Activated B cell treated with CpG ODN at 0.5 μM for 24 hours (primary cell): ENCODE measurements around the gene TBC1D8. TPM values are rescaled to one million over a fixed set of nuclear protein-coding genes. Genes with fewer than 3 reads are reported as not detected.

Experiments
- ATAC-seq: fragments of 200-7000 bp; cut with Tn5 transposase; one replicate; pipeline ENCODE4 v1.10.0; 2021; ENCODE audit warnings: low read depth, mild to moderate bottlenecking, moderate library complexity
- CTCF ChIA-PET: fragments of 350-600 bp; sonication (Branson Sonifier 250); formaldehyde crosslinking; loops from one replicate; lab custom pipeline; 2021; ENCODE audit warnings: antibody characterized with exemption; lab: Charles Lee
- POLR2A ChIA-PET: fragments of 350-600 bp; sonication (Branson Sonifier 250); formaldehyde crosslinking; loops from one replicate; lab custom pipeline; 2021; ENCODE audit warnings: antibody characterized with exemption; lab: Charles Lee
- DNase-seq: peaks from one replicate; pipeline ENCODE4 v3.0.0; 2022
- H3K27ac Mint-ChIP-seq: one replicate; pipeline ENCODE4 v1.8.0; 2020; ENCODE audit warnings: mixed read lengths
- H3K27me3 Mint-ChIP-seq: one replicate; pipeline ENCODE4 v1.8.0; 2021; ENCODE audit warnings: mixed read lengths
- H3K36me3 Mint-ChIP-seq: one replicate; pipeline ENCODE4 v1.8.0; 2021; ENCODE audit warnings: low read depth, mixed read lengths
- H3K4me1 Mint-ChIP-seq: one replicate; pipeline ENCODE4 v1.8.0; 2021; ENCODE audit warnings: mixed read lengths
- H3K4me3 Mint-ChIP-seq: one replicate; pipeline ENCODE4 v1.8.0; 2020; ENCODE audit warnings: mild to moderate bottlenecking, mixed read lengths
- H3K9me3 Mint-ChIP-seq: one replicate; pipeline ENCODE4 v1.8.0; 2020; ENCODE audit warnings: mixed read lengths
- intact Hi-C: fragments of 100-400 bp; cut with micrococcal nuclease; formaldehyde crosslinking; loops from one replicate; pipeline ENCODE4 v1.15.1; 2024
- total RNA-seq: library from RNA; stranded (reverse); gene quantifications from 2 replicates; pipeline ENCODE4 v1.2.3, GENCODE V29; 2022
- TF ChIP-seq, protein P1 (sequence below): fragments of 200-600 bp; IDR thresholded peaks from one replicate; pipeline ENCODE4 v1.8.0; 2022; ENCODE audit warnings: antibody characterized with exemption, mild to moderate bottlenecking

TBC1D8 gene
- total RNA-seq, 1 donor from 2014 or later: 4.7 TPM

DNA sequence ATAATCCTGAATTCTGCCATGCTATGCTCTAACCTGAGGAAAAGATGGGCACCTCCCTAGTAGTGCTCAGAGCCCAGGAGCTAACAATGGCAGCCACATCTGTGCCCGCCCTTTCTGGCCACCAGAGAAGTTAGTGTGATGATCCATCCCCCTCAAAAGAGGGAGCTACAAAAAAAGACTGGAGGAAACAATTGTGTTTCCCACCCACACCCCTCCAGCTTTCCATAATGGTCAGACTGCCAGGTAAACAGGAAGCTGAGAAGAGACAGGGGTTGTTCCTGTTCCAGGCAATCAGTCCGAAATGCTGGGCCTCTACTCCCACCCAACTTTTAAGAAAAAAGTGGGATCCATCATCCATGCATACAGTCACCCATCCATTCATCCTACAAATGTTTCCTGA is 3.2 kb downstream of the TBC1D8 start:
- intact Hi-C loops: no loop called here
- Mint-ChIP-seq H3K4me1 (peaks cover 30% of the 10 kb centered on the region), H3K27ac (no peak overlapping the region), H3K9me3 (no peaks in the 10 kb centered on the region), H3K4me3 (no peak overlapping the region), H3K27me3 (peaks cover 44% of the 10 kb centered on the region), H3K36me3 (no peaks in the 10 kb centered on the region)
- POLR2A ChIA-PET: no interaction called here
- CTCF ChIA-PET: no interaction called here
- no peak for DNase-seq
- TF ChIP-seq, protein P1, sequence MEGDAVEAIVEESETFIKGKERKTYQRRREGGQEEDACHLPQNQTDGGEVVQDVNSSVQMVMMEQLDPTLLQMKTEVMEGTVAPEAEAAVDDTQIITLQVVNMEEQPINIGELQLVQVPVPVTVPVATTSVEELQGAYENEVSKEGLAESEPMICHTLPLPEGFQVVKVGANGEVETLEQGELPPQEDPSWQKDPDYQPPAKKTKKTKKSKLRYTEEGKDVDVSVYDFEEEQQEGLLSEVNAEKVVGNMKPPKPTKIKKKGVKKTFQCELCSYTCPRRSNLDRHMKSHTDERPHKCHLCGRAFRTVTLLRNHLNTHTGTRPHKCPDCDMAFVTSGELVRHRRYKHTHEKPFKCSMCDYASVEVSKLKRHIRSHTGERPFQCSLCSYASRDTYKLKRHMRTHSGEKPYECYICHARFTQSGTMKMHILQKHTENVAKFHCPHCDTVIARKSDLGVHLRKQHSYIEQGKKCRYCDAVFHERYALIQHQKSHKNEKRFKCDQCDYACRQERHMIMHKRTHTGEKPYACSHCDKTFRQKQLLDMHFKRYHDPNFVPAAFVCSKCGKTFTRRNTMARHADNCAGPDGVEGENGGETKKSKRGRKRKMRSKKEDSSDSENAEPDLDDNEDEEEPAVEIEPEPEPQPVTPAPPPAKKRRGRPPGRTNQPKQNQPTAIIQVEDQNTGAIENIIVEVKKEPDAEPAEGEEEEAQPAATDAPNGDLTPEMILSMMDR: no peak
- ATAC-seq: no peak

DNA sequence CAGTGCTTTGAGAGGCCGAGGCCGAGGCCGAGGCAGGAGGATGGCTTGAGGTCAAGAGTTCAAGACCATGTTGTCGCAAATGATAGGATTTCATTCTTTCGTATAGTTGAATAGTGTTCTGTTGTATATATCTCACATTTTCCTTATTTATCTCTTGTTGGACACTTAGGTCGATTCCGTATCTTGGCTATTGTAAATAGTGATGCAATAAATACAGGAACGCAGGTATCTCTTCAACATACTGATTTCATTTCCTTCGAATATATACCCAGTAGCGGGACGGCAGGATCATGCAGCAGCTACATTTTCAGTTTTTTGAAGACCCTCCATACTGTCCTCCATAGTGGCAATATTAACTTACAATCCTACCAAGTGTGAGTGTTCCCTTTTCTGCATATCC is 4.1 kb downstream of the TBC1D8 start:
- Mint-ChIP-seq H3K4me1 (peaks cover 21% of the 10 kb centered on the region), H3K9me3 (no peaks in the 10 kb centered on the region), H3K36me3 (no peaks in the 10 kb centered on the region), H3K27ac (no peak overlapping the region), H3K27me3 (peaks cover 48% of the 10 kb centered on the region), H3K4me3 (no peak overlapping the region)
- TF ChIP-seq, protein P1: no peak
- DNase-seq: no peak
- CTCF ChIA-PET: no interaction called here
- ATAC-seq: no peak
- POLR2A ChIA-PET: no interaction called here
- intact Hi-C loops: no loop called here

DNA sequence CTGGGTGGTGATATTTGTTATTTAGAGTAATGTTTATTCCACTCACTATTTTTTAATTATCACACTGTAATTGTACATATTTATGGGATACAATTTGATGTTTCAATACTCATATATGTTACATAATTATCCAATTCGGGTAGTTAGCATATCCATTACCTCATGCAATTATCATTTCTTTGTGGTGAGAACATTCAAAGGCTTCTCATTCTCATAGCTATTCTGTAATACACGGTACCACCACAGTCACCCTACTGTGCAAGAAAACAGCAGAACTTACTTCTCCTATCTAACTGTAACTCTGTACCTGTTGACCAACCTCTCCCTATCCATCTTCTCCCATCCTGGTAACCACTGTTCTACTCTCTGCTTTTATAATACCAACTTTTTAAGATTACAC is 4.6 kb downstream of the TBC1D8 start:
- Mint-ChIP-seq H3K4me1 (peaks cover 15% of the 10 kb centered on the region), H3K4me3 (no peak overlapping the region), H3K36me3 (no peaks in the 10 kb centered on the region), H3K27ac (no peak overlapping the region), H3K9me3 (no peaks in the 10 kb centered on the region), H3K27me3 (peaks cover 51% of the 10 kb centered on the region)
- DNase-seq (no peak), ATAC-seq (no peak)
- ChIA-PET CTCF (no interaction called here), POLR2A (no interaction called here)
- TF ChIP-seq, protein P1: no peak
- intact Hi-C loops: no loop called here

DNA sequence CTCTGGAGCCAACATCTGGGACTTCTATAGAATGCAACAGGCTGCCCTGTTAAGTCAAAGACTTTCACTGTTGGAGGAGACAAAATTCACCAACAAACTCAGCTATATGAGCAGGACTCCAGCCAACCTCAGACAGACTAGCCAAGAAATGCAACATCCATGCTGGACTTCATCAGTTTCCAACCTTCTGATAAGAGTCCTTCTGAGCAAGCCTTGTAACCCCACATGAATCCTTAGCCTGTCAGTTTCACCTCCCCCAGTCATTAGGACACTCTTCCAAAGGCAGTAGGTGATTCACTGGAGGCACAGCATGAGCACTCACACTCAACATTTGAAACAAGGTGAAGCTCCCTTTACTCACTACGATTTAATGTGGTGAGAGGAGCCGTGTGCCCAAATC is 5.8 kb downstream of the TBC1D8 start:
- H3K9me3 Mint-ChIP-seq: no peaks in the 10 kb centered on the region
- CTCF ChIA-PET: no interaction called here
- H3K36me3 Mint-ChIP-seq: no peaks in the 10 kb centered on the region
- TF ChIP-seq, protein P1: no peak
- no peak overlapping the region for H3K4me3 Mint-ChIP-seq
- H3K27me3 Mint-ChIP-seq: peaks cover 57% of the 10 kb centered on the region
- no peak for DNase-seq
- intact Hi-C loops: no loop called here
- POLR2A ChIA-PET: no interaction called here
- no peak for ATAC-seq
- peaks cover 13% of the 10 kb centered on the region for H3K4me1 Mint-ChIP-seq
- no peak overlapping the region for H3K27ac Mint-ChIP-seq

DNA sequence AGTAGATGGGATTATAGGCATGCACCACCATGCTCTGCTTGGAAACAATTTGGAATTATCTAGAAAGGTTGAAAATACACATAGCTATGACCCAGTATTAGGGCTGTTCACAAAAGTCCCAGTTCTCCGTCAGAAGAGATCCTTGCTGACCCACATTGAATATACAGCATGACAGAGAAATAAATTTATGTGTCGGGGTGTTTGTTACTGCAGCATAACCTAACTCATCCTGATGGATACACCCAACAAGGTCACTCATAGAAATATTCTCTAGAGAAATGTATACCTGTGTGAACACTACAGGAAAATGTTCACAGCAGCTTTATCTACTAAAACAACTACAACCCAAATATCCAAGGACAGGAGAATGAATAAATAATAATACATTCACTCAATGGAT is 9.0 kb downstream of the TBC1D8 start:
- intact Hi-C loops: no loop called here
- DNase-seq (no peak), ATAC-seq (no peak)
- H3K9me3 Mint-ChIP-seq: no peaks in the 10 kb centered on the region
- ChIA-PET CTCF (no interaction called here), POLR2A (interaction anchor here (1.6 kb wide), 1 partner anchor 8 kb away, joined by 3 read pairs; no protein-coding TSS in a partner anchor)
- H3K4me3 Mint-ChIP-seq: no peak overlapping the region
- TF ChIP-seq, protein P1: no peak
- H3K27me3 Mint-ChIP-seq: peaks cover 45% of the 10 kb centered on the region
- no peaks in the 10 kb centered on the region for H3K4me1 Mint-ChIP-seq
- no peaks in the 10 kb centered on the region for H3K36me3 Mint-ChIP-seq
- no peak overlapping the region for H3K27ac Mint-ChIP-seq
